Erythroblast (primary cell): ENCODE results near the gene SPON1.

Experiments
- GATA1 ChIP-seq: IDR thresholded peaks from 2 replicates; pipeline ENCODE4 v1.6.1; 2011; ENCODE audit warnings: low read depth, mild to moderate bottlenecking, control low read depth, low read length, moderate library complexity
- POLR2A ChIP-seq: IDR thresholded peaks from 2 replicates; pipeline ENCODE4 v1.6.1; 2011; ENCODE audit warnings: mild to moderate bottlenecking, low read length

DNA sequence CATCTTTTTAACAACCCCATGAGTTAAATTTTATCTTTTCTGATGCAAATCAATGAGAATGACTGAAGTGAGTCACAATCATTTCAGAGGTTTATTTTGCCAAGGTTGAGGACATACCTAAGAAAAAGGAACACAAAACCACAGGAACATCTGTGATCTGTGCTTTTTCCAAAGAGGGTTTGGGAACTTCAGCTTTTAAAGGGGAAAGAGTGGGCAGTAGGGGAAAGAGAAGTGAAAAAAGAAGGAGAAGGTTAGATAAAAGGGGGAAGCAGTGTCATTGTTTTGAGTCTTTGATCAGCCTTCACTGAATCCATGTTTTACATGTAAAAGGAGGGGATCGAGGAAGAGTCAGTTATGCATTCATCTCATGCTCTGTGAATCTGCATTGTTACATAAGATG, 45.3 kb upstream of the SPON1 start:
- TF ChIP-seq POLR2A (no peak), GATA1 (no peak)
